HG03575 (cell line): ENCODE measurements around the gene CALR3.

Source experiments
- ATAC-seq: cut with Tn5 transposase; IDR thresholded peaks from one replicate; pipeline ENCODE4 v1.9.1; 2021; ENCODE audit not compliant: unreplicated experiment, insufficient number of reproducible peaks, low FRiP score; ENCODE audit errors: extremely low read depth

Gene CALR3

GRCh38 chr19:16442386-16443276 lies 53.3 kb downstream of the CALR3 start:
- ATAC-seq: no peak

- no peak for ATAC-seq
Measured at GRCh38 chr19:16441661-16442162, 54.3 kb downstream of the CALR3 start.

DNA sequence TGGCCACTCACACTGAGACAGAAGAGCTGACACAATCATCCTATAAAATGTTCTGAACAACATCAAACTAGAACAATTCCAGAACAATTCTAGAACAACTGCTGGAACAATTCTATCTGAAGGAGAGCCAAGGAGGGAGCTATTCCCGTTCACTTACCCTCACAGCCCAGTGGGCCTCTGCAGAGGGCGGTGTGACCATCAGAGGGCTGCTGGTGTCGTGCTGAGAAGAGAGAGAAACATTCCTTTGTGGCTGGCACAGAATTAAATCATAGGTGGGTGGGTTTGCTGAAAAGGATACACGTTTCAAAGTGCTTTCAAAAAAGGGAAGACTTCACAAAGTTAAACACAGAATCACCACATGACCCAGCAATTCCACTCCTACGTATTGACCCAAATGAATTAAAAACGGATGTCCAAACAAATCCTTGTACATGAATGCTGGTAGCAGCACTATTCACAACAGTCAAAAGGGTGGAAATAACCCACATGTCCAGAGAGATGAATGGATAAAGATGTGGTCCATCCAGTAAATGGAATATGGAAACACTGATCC lies 59.1 kb downstream of the CALR3 start:
- ATAC-seq: no peak

DNA sequence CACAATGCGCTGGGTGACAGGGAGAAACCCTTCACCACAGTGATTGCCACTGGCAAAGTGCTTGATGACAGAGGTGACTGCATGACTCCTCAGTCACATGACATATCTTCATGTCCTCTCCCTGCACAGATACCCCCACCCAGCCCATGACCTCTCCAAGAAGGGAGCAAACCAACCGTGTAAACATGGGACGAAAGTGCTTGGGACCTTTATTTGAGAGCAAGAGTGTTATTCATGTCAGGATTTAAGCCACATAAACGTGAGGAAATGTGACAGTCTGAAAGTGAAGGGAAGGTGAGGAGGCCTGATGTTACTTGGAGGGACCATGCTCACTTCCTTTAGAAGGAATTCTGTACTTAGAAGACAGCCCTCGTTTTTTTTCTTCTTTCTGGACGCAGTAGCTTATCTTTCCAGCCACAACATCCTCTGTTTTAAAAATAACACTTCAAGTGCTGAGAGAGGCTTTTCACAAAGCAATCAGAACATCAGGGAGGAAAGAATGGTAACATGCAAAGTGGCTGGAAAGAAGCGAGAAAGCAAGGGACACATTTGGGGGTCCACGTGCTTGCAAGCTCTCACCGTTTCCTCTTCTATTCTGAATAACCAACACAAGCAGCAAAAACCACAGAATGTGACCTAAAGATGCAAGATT lies 59.8 kb downstream of the CALR3 start:
- ATAC-seq: no peak

- ATAC-seq: no peak
Measured at GRCh38 chr19:16435238-16435917, 60.6 kb downstream of the CALR3 start.

GRCh38 chr19:16433986-16434385 lies 62.0 kb downstream of the CALR3 start:
- ATAC-seq: no peak

- ATAC-seq: no peak
Measured at GRCh38 chr19:16429759-16430091, 66.2 kb downstream of the CALR3 start.

DNA sequence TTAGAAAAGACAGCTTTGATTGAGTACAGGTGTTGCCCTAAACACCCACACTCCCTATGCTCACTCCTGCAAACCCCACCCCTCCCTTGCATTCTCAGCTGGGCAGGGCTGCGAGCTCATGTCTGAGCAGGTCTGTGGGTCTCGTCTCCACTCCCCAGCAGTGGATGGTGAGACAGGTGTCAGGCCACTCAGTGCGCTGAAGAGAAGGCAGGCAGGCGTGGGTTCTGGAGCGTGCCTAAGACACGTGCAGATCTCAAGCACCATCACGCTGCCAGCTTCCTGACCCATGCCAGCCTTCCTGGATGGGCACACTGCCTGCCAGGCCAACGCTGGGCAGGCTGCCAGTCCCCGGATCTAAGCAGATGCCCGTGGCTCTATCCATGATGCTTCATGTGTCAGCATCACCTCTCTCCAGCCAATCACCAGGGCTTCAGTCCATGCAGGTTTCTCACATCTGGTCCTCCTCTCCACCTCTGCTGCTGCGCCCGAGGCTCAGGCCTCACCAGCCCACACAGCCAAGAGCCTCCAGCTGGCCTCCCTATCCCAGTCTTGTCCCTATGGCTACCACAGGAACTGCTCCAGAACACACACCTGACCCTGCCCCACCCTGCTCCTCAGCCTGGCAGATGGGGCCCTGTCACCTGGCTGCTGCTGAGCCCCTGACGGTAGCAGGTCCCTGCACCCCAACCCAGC lies 66.8 kb downstream of the CALR3 start:
- ATAC-seq: no peak
